GM23338 (cell line): ENCODE measurements around the gene SARNP. TPM values are rescaled to one million over a fixed set of nuclear protein-coding genes. Genes with fewer than 3 reads are reported as not detected.

ENCODE experiments used
- ATAC-seq: fragments of 200-7000 bp; cut with Tn5 transposase; 3 replicates; pipeline ENCODE4 v1.9.1; 2020
- DNase-seq: peaks from one replicate; pipeline ENCODE4 v3.0.0-alpha.2; 2015; ENCODE audit warnings: low spot score
- H2AFZ ChIP-seq: fragments of 200-600 bp; sonication (generic); 2 replicates; pipeline ENCODE4 v1.8.0; 2016; ENCODE audit warnings: antibody characterized with exemption, mild to moderate bottlenecking, moderate library complexity
- H3F3A ChIP-seq: fragments of 200-600 bp; sonication (generic); replicated peaks from 2 replicates; pipeline ENCODE4 v1.8.0; 2017; ENCODE audit warnings: antibody characterized with exemption, mixed run types, low read depth
- H3K27ac ChIP-seq: fragments of 200-600 bp; sonication (generic); 2 replicates; pipeline ENCODE4 v1.6.1; 2016; ENCODE audit warnings: low read depth
- H3K27me3 ChIP-seq: fragments of 200-600 bp; sonication (generic); 2 replicates; pipeline ENCODE4 v1.8.0; 2016; ENCODE audit warnings: mild to moderate bottlenecking, mixed run types, moderate library complexity; ENCODE audit not compliant: insufficient read depth
- H3K36me3 ChIP-seq: fragments of 200-600 bp; sonication (generic); 2 replicates; pipeline ENCODE4 v1.8.0; 2016; ENCODE audit warnings: mild to moderate bottlenecking; ENCODE audit not compliant: insufficient read depth
- H3K4me1 ChIP-seq: fragments of 200-600 bp; sonication (generic); 2 replicates; pipeline ENCODE4 v1.8.0; 2016; ENCODE audit warnings: mild to moderate bottlenecking, moderate library complexity; ENCODE audit not compliant: insufficient read depth
- H3K4me2 ChIP-seq: fragments of 200-600 bp; sonication (generic); 2 replicates; pipeline ENCODE4 v1.7.1; 2017; ENCODE audit warnings: mixed run types
- H3K4me3 ChIP-seq: fragments of 200-600 bp; sonication (generic); 2 replicates; pipeline ENCODE4 v1.6.1; 2016; ENCODE audit warnings: mixed run types
- H3K79me2 ChIP-seq: fragments of 200-600 bp; sonication (generic); replicated peaks from 2 replicates; pipeline ENCODE4 v1.8.0; 2017; ENCODE audit warnings: mild to moderate bottlenecking; ENCODE audit not compliant: insufficient read depth
- H3K9me2 ChIP-seq: fragments of 200-600 bp; sonication (generic); 2 replicates; pipeline ENCODE4 v1.8.0; 2017; ENCODE audit not compliant: insufficient read depth
- H4K20me1 ChIP-seq: fragments of 200-600 bp; sonication (generic); replicated peaks from 2 replicates; pipeline ENCODE4 v1.8.0; 2017; ENCODE audit warnings: mild to moderate bottlenecking; ENCODE audit not compliant: insufficient read depth
- H3K27ac Mint-ChIP-seq: 2 replicates; pipeline ENCODE4 v1.8.0; 2020; ENCODE audit warnings: inconsistent platforms, mild to moderate bottlenecking, moderate library complexity, mixed read lengths
- H3K27me3 Mint-ChIP-seq: 3 replicates; pipeline ENCODE4 v1.8.0; 2022; ENCODE audit warnings: low read depth, mild to moderate bottlenecking, moderate library complexity, mixed read lengths, inconsistent platforms; ENCODE audit not compliant: insufficient read depth, poor library complexity
- H3K36me3 Mint-ChIP-seq: 3 replicates; pipeline ENCODE4 v1.8.0; 2021; ENCODE audit warnings: low read depth, mild to moderate bottlenecking, inconsistent platforms, moderate library complexity, mixed read lengths
- H3K4me1 Mint-ChIP-seq: 3 replicates; pipeline ENCODE4 v1.8.0; 2020; ENCODE audit warnings: mild to moderate bottlenecking, inconsistent platforms, mixed read lengths
- H3K4me3 Mint-ChIP-seq: 3 replicates; pipeline ENCODE4 v1.8.0; 2021; ENCODE audit warnings: moderate library complexity, mild to moderate bottlenecking, inconsistent platforms, mixed read lengths
- H3K9me3 Mint-ChIP-seq: 3 replicates; pipeline ENCODE4 v1.8.0; 2020; ENCODE audit warnings: moderate library complexity, mild to moderate bottlenecking, inconsistent platforms, mixed read lengths
- CREB1 ChIP-seq: fragments of 250-450 bp; sonication (Bioruptor Pico); IDR thresholded peaks from 2 replicates; pipeline ENCODE4 v1.5.0; 2020; ENCODE audit warnings: low read depth, mild to moderate bottlenecking, moderate library complexity
- CTCF ChIP-seq, 2 experiments: fragments of 200-600 bp in 1 of 2; sonication (generic) in 1 of 2; conservative IDR thresholded peaks; 2 replicates each; pipeline versions ENCODE4 v1.5.1 to v1.6.1; 2016 to 2017; ENCODE audit warnings: antibody characterized with exemption in 2 of 2, low read depth in 2 of 2, mild to moderate bottlenecking in 2 of 2, moderate library complexity in 1 of 2
- ETS1 ChIP-seq: IDR thresholded peaks from 2 replicates; pipeline ENCODE4 v1.6.1; 2016; ENCODE audit warnings: antibody characterized with exemption
- EZH2 ChIP-seq: fragments of 200-600 bp; sonication (generic); IDR thresholded peaks from one replicate; pipeline ENCODE4 v1.8.0; 2017; ENCODE audit warnings: antibody characterized with exemption, mild to moderate bottlenecking, low read depth; ENCODE audit not compliant: unreplicated experiment
- JUNB ChIP-seq: IDR thresholded peaks from one replicate; pipeline ENCODE4 v1.6.1; 2016; ENCODE audit warnings: antibody characterized with exemption; ENCODE audit not compliant: unreplicated experiment
- NANOG ChIP-seq: IDR thresholded peaks from 2 replicates; pipeline ENCODE4 v1.6.1; 2016; ENCODE audit warnings: antibody characterized with exemption, borderline replicate concordance
- POLR2AphosphoS5 ChIP-seq: IDR thresholded peaks from 2 replicates; pipeline ENCODE4 v1.6.1; 2016; ENCODE audit warnings: antibody characterized with exemption, low read depth
- ZNF114 ChIP-seq: fragments of 250-450 bp; sonication (Bioruptor Pico); IDR thresholded peaks from 2 replicates; pipeline ENCODE4 v1.5.0; 2020; ENCODE audit warnings: mild to moderate bottlenecking, moderate library complexity
- ZNF331 ChIP-seq: fragments of 250-450 bp; sonication (Bioruptor Pico); IDR thresholded peaks from 2 replicates; pipeline ENCODE4 v1.5.0; 2020; ENCODE audit warnings: low read depth, mild to moderate bottlenecking, moderate library complexity
- ZNF462 ChIP-seq: fragments of 250-450 bp; sonication (Bioruptor Pico); IDR thresholded peaks from 2 replicates; pipeline ENCODE4 v1.5.0; 2020; ENCODE audit warnings: mild to moderate bottlenecking, moderate library complexity
- polyA plus RNA-seq: library from polyadenylated mRNA; unstranded; fragments of >200 nt; fragmentation: Nextera tagmentation; extraction: Ambion mirVana; gene quantifications from 2 replicates; pipeline ENCODE4 v1.2.1, GENCODE V29; 2016
- total RNA-seq: library from RNA; depleted of rRNA; stranded (reverse); fragments of >200 nt; shearing (Covaris generic); gene quantifications from 2 replicates; pipeline ENCODE4 v1.2.3, GENCODE V29; 2014

Gene SARNP
- total and polyA plus RNA-seq, 2 experiments from 2014 or later: 96.0 to 313 TPM

- DNase-seq (no peak), ATAC-seq (no peak)
- TF ChIP-seq ZNF462 (CRISPR knock-in tag): no peak
- no peak for TF ChIP-seq JUNB
- TF ChIP-seq EZH2: no peak
- no peak for TF ChIP-seq CREB1 (CRISPR knock-in tag)
- TF ChIP-seq CTCF (conservative IDR thresholded peaks at IDR 0.05; ENCODE audit: low read depth in 2 of 2): no peak
- no peak for TF ChIP-seq POLR2AphosphoS5
- TF ChIP-seq ZNF114 (CRISPR knock-in tag): no peak
- TF ChIP-seq ETS1: no peak
- TF ChIP-seq NANOG: no peak
- TF ChIP-seq ZNF331 (CRISPR knock-in tag): no peak
- Histone ChIP-seq H4K20me1 (0 out of 2 replicates have a peak, but pooled peaks cover 6% of the 10 kb centered on the region), H3K36me3 (peaks cover 8% of the 10 kb centered on the region; the same call in 1 of the 2 replicates), H3K4me3 (no peak overlapping the region), H3K27ac (no peak overlapping the region), H2AFZ (no peak overlapping the region), H3K27me3 (no peaks in the 10 kb centered on the region), H3F3A (peaks cover 8% of the 10 kb centered on the region; the same call in 1 of the 2 replicates), H3K4me2 (no peak overlapping the region), H3K4me1 (peaks cover 20% of the 10 kb centered on the region), H3K9me2 (no peaks in the 10 kb centered on the region), H3K79me2 (peaks cover 14% of the 10 kb centered on the region)
- Mint-ChIP-seq H3K27me3 (peaks cover 14% of the 10 kb centered on the region), H3K9me3 (no peaks in the 10 kb centered on the region), H3K36me3 (peaks cover 41% of the 10 kb centered on the region), H3K4me3 (no peak overlapping the region), H3K4me1 (peaks cover 34% of the 10 kb centered on the region), H3K27ac (peak overlapping the region; percentile 67; the same call in 1 of the 2 replicates)
Observed at GRCh38 chr12:55723516-55724225, 93.9 kb downstream of the SARNP start.
